GM20431 (cell line): ENCODE results near the gene MUC4.

ENCODE experiments used
- in situ Hi-C: fragments of 300-500 bp; cut with MseI, MboI; formaldehyde crosslinking; loops from one replicate; pipeline ENCODE4 v1.15.0; 2020; ENCODE audit warnings: low sequenced_read_pairs; ENCODE audit not compliant: unreplicated experiment

MUC4 gene

DNA sequence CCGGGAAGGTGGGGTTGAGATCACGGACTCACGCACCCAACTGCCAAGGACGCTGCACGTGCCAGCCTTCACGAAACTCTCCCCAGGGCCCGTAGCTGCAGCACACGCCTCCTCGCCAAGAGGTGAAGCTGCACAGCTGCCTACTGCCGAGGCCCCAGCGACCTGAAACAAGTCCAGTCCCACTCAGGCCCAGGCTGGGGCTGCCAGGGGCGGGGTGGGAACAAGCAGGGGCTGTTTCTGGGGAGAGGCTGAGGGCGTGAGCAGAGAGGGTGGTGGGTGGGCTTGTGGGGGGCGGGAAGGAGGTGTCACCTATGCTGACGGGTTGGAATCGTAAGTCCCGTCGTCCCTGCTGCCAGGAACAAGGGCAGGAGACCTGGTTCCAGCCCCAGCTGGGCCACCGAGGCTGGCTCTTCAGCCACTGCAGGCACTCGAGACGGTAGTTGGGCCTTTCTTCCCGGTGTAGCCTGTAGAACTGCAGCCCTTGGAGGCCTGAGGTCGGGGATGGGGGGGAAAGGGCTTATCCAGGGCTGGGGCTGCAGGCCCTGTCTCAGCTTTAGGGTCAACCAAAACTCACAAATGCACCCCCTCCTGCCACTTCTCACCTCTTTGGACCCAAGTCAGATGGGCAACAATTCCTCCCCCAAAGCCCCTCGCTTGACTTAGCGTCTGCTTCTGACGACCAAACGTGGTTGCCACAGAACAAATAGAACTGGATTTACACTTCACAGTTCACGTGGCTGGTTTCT is 46.6 kb downstream of the MUC4 start:
- in situ Hi-C loops = no loop called here

DNA sequence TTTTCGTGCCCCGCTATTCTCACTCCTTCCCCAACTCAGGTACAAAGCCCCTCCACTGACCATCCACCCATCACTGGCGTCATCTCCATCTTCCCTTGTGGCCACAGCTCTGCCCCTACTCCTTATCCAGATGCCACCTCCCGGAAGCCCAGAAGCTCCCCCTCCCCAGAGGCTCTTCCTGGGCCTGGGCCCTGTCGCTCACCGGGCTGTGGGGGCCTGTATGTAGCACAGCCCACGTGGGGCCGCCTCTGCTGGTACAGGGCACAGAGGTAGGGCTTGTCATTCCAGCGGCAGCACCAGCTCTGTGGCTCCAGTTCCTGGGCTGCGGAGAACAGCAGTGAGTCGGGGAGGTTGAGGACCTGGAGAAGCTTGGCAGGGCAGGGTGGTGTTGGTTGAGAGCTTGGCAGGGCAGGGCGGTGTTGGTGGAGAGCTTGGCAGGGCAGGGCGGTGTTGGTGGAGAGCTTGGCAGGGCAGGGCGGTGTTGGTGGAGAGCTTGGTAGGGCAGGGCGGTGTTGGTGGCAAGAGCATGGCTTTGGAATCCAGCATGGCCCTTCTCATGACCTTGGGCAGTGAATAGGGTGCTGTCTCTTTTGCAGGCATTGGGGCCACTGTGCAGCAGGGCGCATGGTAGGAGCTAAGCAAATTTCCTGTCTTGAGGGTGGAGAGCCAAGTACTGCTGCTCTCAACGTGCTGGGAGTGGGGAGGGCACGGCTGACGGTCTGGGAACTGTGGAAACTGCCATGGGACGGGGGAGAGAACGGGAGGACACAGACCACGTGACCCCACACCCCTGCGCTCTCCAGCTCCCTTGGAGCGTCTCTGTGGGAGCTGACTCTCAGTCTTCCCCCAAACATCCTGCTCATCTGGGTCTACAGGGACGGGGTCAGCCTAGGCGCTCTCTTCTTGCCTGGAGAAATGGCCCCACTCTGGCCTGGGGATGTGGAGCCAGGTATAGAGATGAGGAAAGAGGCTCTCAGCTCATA is 47.6 kb downstream of the MUC4 start:
- in situ Hi-C loops = no loop called here

DNA sequence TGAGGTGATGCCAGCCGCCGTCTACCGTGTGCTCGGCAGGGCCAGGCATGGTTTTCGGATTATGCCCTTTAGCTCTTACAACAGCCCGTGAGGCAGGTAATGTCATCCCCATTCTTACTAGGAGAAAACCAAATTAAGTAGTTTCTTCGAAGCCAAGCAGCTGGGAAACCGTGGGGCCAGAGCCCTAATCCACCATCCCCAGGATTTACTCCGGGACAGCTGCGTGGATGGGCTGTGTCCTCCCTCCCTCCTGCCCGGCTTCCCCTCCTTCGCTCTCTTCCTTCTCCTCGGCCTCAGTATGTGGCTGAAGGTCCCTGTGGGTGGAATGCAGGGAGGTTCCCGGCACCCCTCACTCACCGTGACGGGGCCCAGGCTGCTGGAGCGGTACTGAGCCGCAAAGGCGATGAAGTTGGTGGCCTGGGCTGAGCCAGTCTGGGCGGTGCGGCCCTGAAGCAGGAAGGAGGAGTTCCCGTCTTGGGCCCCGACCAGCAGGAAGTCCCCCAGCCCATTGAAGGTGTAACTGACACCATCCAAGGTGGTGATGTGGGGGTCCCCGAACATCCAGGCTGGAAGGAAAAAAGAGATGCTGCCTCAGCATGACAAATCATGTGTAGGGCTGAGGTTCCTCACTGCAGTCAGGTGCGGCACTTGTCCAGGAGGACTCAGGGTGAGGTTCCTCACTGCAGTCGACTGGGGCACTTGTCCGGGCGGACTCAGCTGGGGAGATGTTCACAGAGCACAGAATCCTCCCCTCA is 48.5 kb downstream of the MUC4 start:
- in situ Hi-C loops = no loop called here

DNA sequence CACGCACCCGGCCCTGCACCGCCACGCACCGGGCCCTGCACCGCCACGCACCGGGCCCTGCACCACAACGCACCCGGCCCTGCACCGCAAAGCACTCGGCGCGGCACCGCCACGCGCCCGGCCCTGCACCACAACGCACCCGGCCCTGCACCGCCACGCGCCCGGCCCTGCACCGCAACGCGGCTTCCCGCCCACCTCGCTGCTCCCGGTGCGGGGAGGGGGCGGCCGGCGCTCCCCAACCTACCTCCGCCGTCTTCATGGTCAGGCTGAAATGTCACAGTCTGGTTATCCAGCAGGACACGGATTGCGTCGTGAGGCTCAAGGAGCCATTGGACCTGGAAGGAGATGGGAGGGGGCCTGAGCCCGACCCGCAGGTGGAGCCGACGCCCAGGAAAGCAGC is 49.1 kb downstream of the MUC4 start:
- in situ Hi-C loops = no loop called here

DNA sequence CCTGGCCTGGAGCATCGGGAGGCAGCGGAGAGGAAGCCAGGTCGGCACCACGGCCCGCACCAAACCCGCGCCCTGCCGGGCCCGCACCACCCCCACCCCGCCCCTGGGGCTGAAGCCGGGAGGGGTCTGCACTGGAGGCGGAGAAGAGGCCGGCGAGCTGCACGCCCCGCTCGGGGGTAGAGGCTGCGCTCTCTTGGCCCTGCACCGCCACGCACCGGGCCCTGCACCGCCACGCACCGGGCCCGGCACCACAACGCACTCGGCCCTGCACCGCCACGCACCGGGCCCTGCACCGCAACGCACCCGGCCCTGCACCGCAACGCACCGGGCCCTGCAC is 49.5 kb downstream of the MUC4 start:
- in situ Hi-C loops = no loop called here

DNA sequence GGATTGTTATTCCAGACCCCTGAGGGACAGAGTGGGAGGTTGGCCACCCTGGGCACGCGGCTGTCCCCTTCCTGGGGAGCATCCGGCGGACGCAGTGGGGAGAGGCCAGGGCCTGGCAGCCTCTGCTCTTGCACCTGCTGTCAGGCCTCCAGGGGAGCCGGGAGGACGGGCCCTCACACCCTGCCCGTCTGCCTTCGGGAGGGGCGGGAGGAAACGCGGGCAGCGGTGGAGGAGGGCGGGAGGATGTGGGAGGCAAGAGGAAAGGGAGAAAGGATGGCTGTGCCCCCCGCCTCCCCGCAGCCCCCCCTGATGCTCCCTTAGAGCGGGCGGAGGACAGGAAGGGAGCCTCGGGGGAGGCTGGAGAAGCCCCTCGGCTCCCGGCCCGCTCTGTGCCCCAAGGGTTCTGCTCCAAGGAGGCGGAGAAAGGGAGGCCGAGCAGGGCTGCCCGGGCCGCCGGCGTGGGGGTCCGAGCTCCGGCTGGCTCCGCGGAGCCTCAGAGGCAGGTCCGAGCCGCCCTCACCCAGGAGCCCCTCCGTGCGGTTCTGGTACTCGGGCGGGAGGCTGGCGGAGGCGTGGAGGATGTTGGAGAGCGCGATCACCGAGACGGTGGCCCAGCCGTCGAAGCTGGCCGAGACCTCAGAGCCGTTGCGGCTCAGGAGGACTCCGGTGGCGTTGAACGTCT is 50.0 kb downstream of the MUC4 start:
- in situ Hi-C loops = no loop called here

DNA sequence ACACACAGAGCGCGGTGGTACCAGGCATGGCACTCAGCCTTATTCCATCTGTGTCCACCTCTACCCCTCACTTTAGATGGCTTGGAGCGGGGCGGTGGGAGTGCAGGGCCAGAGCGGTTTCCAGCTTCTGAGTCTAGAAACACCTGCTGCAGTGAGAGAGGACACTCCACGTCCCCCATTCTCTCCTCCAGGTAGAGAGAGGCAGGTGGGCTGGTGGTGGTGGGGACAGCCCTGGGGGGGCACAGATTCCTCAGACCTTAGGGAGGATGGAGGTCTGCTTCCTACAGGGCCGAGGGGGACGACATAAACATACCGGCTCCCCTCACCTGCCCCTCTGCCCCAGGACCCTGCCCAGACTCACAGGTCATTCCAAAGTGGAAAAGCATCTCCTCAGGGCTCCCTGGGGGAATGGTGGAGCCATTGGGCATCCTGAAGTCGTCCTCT is 50.6 kb downstream of the MUC4 start:
- in situ Hi-C loops = no loop called here

DNA sequence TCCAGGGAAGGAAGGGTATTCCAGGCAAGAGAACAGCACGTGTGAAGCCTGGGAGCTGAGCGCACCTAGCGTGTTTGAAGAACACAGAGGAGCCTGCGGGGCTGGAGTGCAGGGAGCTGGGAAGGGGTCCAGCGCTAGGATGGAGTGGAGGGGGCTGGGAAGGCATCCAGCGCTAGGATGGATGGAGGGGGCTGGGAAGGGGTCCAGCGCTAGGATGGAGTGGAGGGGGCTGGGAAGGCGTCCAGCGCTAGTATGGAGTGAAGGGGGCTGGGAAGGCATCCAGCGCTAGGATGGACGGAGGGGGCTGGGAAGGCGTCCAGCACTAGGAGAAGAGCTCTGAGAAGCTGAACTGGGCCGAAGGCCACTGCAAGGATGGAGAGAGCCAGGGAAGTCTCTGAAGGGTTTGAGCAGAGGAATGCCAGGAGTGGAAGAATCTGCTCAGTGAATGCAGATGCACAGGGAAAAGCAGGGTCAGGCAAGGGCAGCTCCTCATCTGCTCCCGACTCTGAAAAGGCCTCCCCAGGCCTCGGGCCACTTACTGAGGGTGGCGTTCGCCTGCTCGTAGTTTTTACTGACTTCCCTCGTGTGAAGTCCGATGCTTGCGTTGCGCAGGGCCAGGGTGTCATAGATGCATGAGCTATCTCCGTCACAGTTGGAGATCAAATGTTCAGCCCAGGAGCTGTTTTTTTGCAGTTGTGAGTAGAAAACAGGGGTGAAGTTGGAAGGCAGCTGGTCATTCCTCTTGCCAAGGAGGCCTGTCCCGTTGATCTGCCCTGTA is 51.2 kb downstream of the MUC4 start:
- in situ Hi-C loops = no loop called here

DNA sequence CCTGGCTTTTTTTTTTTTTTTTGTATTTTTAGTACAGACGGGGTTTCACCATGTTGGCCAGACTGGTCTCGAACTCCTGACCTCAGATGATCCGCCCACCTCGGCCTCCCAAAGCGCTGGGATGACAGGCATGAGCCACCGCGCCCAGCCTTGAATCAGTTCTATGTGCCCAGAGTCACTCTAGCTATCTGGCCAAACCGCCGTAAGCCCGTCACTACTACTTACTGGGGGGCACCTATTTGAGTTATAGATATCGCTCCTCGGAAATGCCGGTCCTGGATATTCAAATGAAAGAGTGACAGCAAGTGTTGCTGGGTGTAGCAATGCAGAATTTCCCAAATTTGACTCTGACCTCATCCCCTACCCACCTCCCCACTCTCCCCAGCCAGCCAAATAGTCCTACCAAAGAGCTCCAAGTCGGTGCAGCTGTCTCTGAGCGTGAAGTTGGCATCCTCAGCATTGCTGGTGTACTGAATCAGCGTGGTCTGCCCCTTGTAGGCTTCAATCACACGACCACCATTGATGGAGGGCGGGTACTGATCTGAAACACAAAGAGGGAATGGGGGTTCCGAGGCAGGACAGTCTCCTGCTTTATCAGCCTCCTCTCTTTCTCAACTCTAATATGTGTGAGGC is 52.9 kb downstream of the MUC4 start:
- in situ Hi-C loops = no loop called here

DNA sequence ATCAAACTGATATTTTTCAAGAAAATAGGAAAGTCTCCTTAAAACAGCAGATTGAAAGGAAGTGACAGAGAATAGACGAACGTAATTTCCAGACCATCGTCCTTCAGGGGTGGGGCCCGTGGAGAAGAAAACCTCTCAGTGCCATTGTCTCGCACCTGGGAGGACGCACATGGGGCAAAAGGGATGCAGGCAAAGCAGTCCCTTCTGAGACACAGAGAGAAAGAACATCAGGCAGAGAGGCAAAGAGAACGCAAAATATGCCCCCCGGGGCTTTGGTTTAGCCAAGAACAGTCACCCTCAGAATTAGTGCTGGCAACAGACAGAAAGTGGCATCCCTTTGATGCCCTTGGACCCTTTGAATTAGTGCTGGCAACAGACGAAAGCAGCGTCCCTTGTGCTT is 53.9 kb downstream of the MUC4 start:
- in situ Hi-C loops = no loop called here

DNA sequence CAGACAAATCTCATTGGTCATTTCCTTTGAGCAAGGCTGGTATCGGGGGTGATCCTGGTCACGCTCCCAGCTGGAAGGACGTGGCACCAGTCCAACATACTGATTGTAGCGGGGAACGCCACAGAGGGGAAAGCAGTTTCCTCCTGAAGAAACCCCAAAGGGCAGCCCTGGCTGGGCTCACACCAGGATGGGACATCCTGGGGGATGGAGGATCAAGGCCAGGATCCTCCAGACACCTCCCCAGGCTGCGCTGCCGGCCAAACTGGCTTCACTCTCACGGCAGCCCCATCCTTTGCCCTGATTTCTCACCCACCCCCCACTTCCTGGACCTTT is 54.3 kb downstream of the MUC4 start:
- in situ Hi-C loops = no loop called here

DNA sequence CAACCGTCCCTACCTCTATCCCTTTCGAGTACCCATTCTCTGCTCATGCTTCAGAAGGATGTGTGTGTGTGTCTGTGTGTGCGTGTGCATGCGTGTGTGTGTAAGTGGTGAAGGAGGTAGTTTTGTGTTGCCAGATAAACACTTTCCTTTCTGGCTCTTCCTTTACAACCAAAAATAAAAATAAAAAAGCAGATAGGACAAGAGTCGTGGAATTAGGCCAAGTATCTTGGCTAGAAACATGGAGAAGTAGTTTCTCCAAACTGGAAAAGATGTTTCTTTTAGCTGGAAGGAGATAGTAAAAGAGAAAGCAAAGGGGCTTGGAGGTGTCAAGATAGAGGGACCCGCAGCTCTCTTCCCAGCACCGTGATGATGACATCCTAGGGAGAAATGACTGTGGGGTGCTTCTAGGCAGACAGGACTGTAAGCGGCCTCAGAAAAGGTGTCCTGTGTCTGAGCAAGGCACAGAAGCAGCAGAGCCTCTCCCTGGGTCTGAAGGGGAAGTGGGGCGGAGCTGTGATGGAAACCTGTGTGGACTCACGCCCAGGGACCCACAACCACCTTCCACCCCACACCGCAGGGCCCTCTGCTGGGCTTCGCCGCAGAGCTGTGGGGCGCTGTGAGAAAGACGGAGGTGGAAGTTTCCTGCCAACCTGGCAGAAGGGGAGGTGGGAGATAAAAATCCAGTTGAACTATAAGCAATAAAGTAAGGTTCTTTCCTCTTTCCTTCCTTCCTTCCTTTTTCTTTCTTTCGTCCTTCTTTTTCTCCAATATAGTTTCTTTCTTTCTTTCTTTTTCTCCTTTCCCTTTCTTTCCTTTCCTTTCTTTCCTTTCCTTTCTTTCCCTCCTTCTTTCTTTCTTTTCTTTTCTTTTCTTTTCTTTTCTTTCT is 55.7 kb downstream of the MUC4 start:
- in situ Hi-C loops = no loop called here

DNA sequence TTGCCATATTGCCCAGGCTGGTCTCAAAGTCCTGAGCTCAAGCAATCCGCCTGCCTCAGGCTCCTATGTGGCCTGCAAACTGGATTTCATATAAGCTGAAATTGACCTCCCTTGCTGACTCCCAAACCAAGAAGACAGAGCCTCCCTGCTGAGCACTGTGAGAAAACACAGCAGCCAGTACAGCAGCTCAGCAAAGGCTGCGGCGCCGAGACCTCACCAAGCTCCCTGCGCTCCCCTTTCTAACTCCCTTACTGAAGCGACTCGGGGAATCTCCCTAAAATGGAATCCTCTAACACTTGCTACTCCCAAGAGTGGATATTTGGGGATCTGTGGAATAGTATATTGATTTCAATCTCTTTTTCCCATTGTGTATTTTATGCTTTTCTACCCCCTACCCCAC is 56.3 kb downstream of the MUC4 start:
- in situ Hi-C loops = no loop called here

DNA sequence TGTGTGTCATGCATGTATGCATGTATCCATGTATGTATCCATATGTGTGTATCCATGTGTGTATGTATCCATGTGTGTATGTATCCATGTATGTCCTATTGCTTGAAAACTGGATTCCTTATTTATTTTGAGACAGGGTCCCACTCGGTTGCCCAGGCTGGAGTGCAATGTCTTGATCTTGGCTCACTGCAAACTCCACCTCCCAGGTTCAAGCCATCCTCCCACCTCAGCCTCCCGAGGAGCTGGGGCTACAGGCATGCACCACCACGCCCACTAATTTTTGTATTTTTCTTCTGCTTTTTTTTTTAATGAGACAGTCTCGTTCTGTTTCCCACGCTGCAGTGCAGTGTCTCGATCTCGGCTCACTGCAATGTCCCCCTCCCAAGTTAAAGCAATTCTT is 56.8 kb downstream of the MUC4 start:
- in situ Hi-C loops = no loop called here

DNA sequence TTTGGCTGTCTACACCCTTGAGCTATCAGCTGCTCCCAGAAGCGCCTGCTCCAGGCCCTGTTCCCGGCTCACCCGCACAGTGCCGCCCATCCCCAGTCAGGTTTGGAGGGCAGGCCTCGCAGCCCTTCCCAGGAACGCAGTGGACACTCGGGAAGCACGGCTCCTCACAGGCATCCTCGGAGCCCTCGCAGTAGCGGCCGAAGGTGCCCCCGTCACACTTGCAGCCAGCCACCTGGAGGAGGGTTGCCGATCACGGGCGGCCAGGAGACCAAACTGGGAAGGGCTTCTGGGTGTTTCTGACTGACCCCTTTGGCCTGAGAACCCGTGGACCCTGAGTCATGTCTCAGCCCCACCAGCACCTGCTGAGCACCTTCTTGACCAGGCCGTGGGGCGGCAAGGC is 57.6 kb downstream of the MUC4 start:
- in situ Hi-C loops = no loop called here

DNA sequence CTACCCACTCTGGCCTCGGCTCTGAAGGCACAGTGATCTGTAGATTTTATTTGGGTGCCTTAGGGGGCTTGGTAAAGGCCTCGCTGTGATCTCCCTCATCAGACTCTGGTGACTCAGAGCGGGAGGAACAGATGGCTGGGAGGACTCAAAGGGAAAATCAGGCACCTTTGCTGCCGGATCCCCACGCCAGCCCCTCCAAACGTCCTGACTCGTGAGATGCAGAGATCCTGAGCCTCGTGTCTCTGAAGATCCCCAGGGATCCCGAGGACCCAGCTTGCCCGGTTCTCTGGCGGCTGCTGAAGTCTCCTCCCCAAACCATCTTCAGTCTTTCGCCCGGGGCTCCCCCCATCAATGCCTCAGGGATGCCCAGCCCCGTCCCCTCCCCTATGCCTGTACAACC is 58.1 kb downstream of the MUC4 start:
- in situ Hi-C loops = no loop called here

DNA sequence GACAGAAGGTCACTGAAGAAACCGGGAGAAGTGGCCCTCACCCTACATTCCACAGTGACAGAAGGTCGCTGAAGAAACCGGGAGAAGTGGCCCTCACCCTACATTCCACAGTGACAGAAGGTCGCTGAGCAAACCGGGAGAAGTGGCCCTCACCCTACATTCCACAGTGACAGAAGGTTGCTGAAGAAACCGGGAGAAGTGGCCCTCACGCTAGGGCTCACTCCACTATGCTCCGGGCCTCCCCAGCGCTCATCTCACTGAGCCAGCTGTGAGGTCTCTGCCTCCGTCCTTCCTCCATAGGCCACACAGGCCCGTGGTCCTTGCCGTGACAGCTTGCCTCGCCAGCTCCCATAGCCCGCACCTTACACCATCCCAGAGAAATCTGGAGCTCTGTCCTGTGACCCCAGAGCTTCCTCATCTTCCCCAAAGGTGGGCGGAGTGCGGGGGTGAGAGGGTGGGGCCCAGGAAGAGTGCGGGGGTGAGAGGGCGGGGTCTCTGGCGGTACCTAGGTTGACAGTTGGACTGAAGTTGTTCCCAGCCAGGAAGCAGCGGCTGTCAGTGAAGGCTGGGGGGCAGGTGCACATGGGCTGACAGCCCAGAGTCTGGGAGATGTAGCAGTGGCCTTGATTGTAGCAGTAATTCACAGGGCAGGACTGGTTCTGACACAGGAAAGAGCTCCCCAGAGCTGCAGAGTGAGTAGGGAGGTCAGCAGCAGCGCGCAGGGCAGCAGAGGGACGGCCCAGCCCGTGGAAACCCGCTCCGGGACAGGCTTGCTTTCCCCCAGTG is 59.0 kb downstream of the MUC4 start:
- in situ Hi-C loops = no loop called here
